Transverse colon (tissue), 4 donors: ENCODE results near the gene EEFSEC. TPM values are rescaled to one million over a fixed set of nuclear protein-coding genes. Genes with fewer than 3 reads are reported as not detected.

ENCODE experiments used
- DNase-seq: peaks from one replicate; pipeline ENCODE4 v3.0.0-alpha.2; 2019
- H3K27ac ChIP-seq, 4 donors: fragments of 200-600 bp; sonication (generic); 2 replicates each; pipeline ENCODE4 v1.5.1; 2016 to 2018; ENCODE audit warnings: inconsistent platforms in 4 of 4
- H3K27me3 ChIP-seq: fragments of 200-600 bp; sonication (generic); 2 replicates; pipeline ENCODE4 v1.5.1; 2017; ENCODE audit warnings: inconsistent platforms
- H3K36me3 ChIP-seq, 4 donors: fragments of 200-600 bp; sonication (generic); 2 replicates each; pipeline ENCODE4 v1.5.1; 2017 to 2019; ENCODE audit warnings: inconsistent platforms in 4 of 4
- H3K4me1 ChIP-seq, 4 donors: fragments of 200-600 bp; sonication (generic); 2 replicates each; pipeline ENCODE4 v1.5.1; 2017 to 2020; ENCODE audit warnings: inconsistent platforms in 4 of 4
- H3K4me3 ChIP-seq, 4 donors: fragments of 200-600 bp; sonication (generic); 1 replicate in 1 of 4; 2 replicates in 3 of 4; pipeline versions ENCODE4 v1.5.1 to v1.6.1; 2017 to 2019; ENCODE audit warnings: inconsistent platforms in 4 of 4
- H3K9me3 ChIP-seq, 2 donors: fragments of 200-600 bp; sonication (generic); 2 replicates each; pipeline ENCODE4 v1.5.1; 2017 to 2019; ENCODE audit warnings: inconsistent platforms in 2 of 2
- CTCF ChIP-seq, 5 experiments: fragments of 200-600 bp in 3 of 5; fragments of 450-650 bp in 2 of 5; sonication (generic) in 3 of 5; IDR thresholded peaks; 1 replicate in 2 of 5; 2 replicates in 3 of 5; pipeline ENCODE4 v1.5.1; 2016 to 2017; ENCODE audit warnings: antibody characterized with exemption in 5 of 5, inconsistent platforms in 3 of 5, mild to moderate bottlenecking in 2 of 5, moderate library complexity in 1 of 5
- EP300 ChIP-seq: sonication (generic); formaldehyde crosslinking; IDR thresholded peaks from one replicate; pipeline ENCODE4 v1.6.1; 2017; ENCODE audit warnings: antibody characterized with exemption, low read depth
- POLR2A ChIP-seq: fragments of 450-650 bp; IDR thresholded peaks from one replicate; pipeline ENCODE4 v1.6.1; 2016; ENCODE audit warnings: antibody characterized with exemption, mild to moderate bottlenecking, moderate library complexity
- POLR2AphosphoS5 ChIP-seq, 3 donors: sonication (generic); formaldehyde crosslinking; IDR thresholded peaks; one replicate each; pipeline ENCODE4 v1.6.1; 2016; ENCODE audit warnings: antibody characterized with exemption in 3 of 3
- WGBS, 2 donors: methylation state at CpG; one replicate each; pipeline ENCODE4 v1.1.5; 2018; ENCODE audit warnings: low coverage in 1 of 2; 5-methylcytosine and 5-hydroxymethylcytosine counted together
- in situ Hi-C, 4 donors: fragments of 200-750 bp; cut with MboI; loops; one replicate each; pipeline versions ENCODE4 v1.15.0 to v1.15.1; 2017; ENCODE audit warnings: low sequenced_read_pairs in 3 of 4, low pct_ligation_motif_present in 1 of 4, low pct_unique_long_range_greater_than_20kb in 1 of 4
- intact Hi-C: fragments of 100-400 bp; cut with DNase I; formaldehyde crosslinking; loops from one replicate; pipeline ENCODE4 v1.15.1; 2023; ENCODE audit warnings: low total_unique reads
- total RNA-seq, 4 donors: library from RNA; depleted of rRNA; stranded (reverse); fragments of >200 nt; gene quantifications; one replicate each; pipeline ENCODE4 v1.1.0, GENCODE V29; 2016

EEFSEC gene
- total RNA-seq, 4 donors from 2014 or later: 10.3 to 16.8 (median 14.2) TPM

GRCh38 chr3:128273109-128273840 is 120.0 kb downstream of the EEFSEC start:
- no peak for DNase-seq
- no peaks in the 10 kb centered on the region for H3K27me3 ChIP-seq
- TF ChIP-seq POLR2A: no peak
- TF ChIP-seq CTCF (IDR thresholded peaks at IDR 0.05): no peak
- TF ChIP-seq POLR2AphosphoS5 (IDR thresholded peaks at IDR 0.05): no peak
- no peak for TF ChIP-seq EP300
- in situ Hi-C loops (no loop called here), intact Hi-C loops (no loop called here)
- no peak overlapping the region for H3K4me3 ChIP-seq
- H3K27ac ChIP-seq: no peak overlapping the region
- H3K9me3 ChIP-seq: no peaks in the 10 kb centered on the region
- no peaks in the 10 kb centered on the region for H3K4me1 ChIP-seq
- WGBS, 2 donors: 98% methylated on average over 4 of the region's 5 CpGs; no CpG with 5 or more reads in 1 of the 2 donors
- no peaks in the 10 kb centered on the region for H3K36me3 ChIP-seq

GRCh38 chr3:128273841-128274573 is 120.7 kb downstream of the EEFSEC start:
- H3K4me3 ChIP-seq: no peak overlapping the region
- no peak for TF ChIP-seq EP300
- no peak for TF ChIP-seq POLR2AphosphoS5 (IDR thresholded peaks at IDR 0.05)
- TF ChIP-seq CTCF (IDR thresholded peaks at IDR 0.05): no peak
- no peak for TF ChIP-seq POLR2A
- no peaks in the 10 kb centered on the region for H3K36me3 ChIP-seq
- H3K27ac ChIP-seq: no peak overlapping the region
- WGBS, 2 donors: 85% methylated on average over 11 of the region's 11 CpGs; no CpG with 5 or more reads in 1 of the 2 donors
- no peaks in the 10 kb centered on the region for H3K27me3 ChIP-seq
- no peaks in the 10 kb centered on the region for H3K9me3 ChIP-seq
- no peak for DNase-seq
- in situ Hi-C loops (no loop called here), intact Hi-C loops (no loop called here)
- peaks cover 0 to 4% (median 1%) of the 10 kb centered on the region in 4 donors for H3K4me1 ChIP-seq

GRCh38 chr3:128274837-128275236 is 121.6 kb downstream of the EEFSEC start:
- H3K27me3 ChIP-seq: no peaks in the 10 kb centered on the region
- TF ChIP-seq EP300 (no peak), POLR2AphosphoS5 (IDR thresholded peaks at IDR 0.05) (no peak), CTCF (IDR thresholded peaks at IDR 0.05) (no peak), POLR2A (no peak)
- WGBS, 2 donors: 95% methylated on average over 7 of the region's 7 CpGs; no CpG with 5 or more reads in 1 of the 2 donors
- no peaks in the 10 kb centered on the region for H3K36me3 ChIP-seq
- no peaks in the 10 kb centered on the region for H3K9me3 ChIP-seq
- H3K27ac ChIP-seq: no peak overlapping the region
- intact Hi-C loops (no loop called here), in situ Hi-C loops (no loop called here)
- no peak overlapping the region for H3K4me3 ChIP-seq
- DNase-seq: no peak
- H3K4me1 ChIP-seq: peaks cover 0 to 4% (median 1%) of the 10 kb centered on the region in 4 donors

- Histone ChIP-seq H3K9me3 (no peaks in the 10 kb centered on the region), H3K27me3 (no peaks in the 10 kb centered on the region), H3K4me1 (peaks cover 0 to 7% (median 1%) of the 10 kb centered on the region in 4 donors), H3K4me3 (no peak overlapping the region), H3K36me3 (no peaks in the 10 kb centered on the region), H3K27ac (no peak overlapping the region)
- in situ Hi-C loops: no loop called here
- WGBS, 2 donors: 87 to 100% methylated on average over 1 to 11 of the region's 11 CpGs
- TF ChIP-seq POLR2AphosphoS5 (IDR thresholded peaks at IDR 0.05) (no peak), EP300 (no peak), CTCF (IDR thresholded peaks at IDR 0.05) (no peak), POLR2A (no peak)
- DNase-seq: no peak
- intact Hi-C loops: no loop called here
Observed at GRCh38 chr3:128275316-128276145, 122.2 kb downstream of the EEFSEC start.
